ENCODE data around the gene NIP7.

- no peak for TF ChIP-seq CTCF (IDR thresholded peaks at IDR 0.05; ENCODE audit: poor library complexity)
- TF ChIP-seq EZH2 (IDR thresholded peaks at IDR 0.05; ENCODE audit: borderline replicate concordance) = no peak
These were observed 47.0 kb downstream of the NIP7 start for GRCh38 chr16:69386596-69386995.
